GM21360 (cell line): Measurements from ENCODE around the gene COL18A1.
"Not testable (repeated sequence)": the region's sequence is repeated elsewhere in the genome, so short reads cannot be mapped to it uniquely, and the experiment has no call there.

Source experiments
- ATAC-seq: cut with Tn5 transposase; IDR thresholded peaks from one replicate; pipeline ENCODE4 v1.9.1; 2021; ENCODE audit warnings: mild to moderate bottlenecking, moderate library complexity; ENCODE audit not compliant: unreplicated experiment

COL18A1 gene

DNA sequence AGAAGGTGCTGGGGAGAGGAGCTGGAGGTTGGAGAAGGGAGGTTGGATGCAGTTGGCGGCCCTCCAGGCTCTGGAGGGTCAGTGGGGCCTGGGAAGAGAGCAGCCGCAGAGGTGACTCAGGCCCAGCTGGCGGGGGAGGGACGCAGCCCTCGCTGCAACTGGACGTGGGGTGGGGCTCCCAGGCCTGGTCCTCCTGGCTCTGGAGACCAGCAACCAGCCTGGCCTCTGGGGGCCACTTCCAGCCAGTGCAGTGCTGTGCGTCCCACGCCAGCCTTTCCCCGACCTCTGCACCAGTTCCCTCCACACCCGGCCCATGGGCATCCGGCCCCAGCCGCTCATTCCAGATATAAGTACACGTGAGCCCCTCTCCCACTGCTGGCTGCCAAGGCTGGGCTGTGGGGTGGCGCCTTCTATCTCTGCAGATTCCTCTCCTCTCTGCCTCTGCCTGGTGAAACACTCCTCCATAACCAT, 38.0 kb upstream of the COL18A1 start:
- no peak for ATAC-seq

DNA sequence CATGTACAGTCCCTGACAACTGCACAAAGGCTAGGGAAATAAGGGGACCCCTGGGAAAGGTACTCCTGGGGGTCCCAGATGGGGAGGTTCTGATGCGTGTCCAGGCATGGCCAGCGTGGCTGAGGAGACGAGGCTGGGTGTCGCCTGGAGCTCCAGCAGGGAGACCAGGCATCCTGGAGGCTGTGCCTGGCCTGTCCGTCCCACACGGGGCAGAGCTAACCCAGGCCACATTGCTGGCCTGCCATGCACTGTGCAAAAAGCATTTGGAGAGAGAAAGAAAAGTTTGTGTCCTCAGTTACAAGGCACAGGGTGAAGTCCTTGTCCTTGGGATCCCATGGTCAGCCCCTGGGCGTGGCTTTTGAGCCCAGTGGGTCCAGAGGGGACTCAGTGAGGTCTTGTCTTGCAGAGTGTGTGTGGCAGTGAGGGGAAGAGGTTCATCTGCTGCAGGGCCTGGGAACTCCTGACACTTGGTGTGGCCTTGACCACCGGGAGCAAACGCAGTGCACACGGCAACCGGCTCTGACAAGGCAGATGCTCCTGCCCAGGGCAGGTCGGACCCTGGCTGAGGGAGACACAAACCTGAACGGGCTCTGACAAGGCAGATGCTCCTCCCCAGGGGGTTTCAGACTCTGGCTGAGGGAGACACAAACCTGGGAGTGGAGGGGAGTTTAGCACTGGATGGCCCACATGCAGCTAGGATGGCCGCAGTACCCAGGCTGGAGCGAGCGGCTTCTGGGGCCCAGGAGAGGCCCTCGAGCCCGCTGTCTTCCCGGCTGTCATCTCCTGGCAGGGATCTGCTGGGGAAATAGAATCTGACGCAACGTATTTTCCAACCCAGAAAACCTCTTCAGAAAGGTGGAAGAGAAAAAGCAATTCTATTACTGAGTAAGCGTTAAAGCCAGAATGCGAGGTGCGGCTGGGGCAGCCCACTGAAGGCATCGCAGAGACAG, 37.3 kb upstream of the COL18A1 start:
- ATAC-seq, result no peak

DNA sequence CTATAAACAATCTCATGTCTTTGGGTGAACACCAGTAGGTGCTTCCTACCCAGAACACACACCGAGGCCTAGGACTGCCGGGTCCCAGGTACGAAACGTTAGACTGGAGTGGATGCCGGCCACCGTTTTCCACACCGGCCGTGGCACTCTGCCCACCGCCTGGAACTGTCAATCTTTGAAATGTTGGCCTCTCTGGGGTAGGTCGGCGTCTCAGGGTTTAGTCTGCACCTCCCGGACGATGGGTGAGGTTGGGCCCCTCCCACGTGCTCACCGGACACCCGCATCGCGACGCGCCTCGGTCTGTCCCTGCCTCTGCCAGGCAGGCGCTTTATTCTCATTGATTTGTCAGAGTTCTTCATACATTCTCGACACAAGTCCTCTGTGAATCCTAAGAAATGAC, 35.9 kb upstream of the COL18A1 start:
- ATAC-seq, result not testable (repeated sequence)

DNA sequence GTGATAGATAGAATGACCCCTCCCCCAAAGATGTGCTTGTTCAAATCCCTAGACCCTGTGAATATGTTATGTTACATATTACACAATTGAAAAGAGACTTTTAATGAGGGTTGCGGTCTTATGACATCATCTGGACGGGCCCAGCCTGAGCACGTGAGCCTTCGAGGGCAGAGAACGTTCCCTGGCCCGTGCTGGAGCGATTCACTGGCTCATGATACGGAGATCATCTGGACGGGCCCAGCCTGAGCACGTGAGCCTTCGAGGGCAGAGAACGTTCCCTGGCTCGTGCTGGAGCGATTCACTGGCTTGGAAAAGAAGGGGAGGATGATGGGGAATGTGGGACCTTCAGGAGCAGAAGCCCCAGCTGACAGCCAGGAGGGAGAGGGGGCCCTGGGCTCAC, 34.4 kb upstream of the COL18A1 start:
- no peak for ATAC-seq

DNA sequence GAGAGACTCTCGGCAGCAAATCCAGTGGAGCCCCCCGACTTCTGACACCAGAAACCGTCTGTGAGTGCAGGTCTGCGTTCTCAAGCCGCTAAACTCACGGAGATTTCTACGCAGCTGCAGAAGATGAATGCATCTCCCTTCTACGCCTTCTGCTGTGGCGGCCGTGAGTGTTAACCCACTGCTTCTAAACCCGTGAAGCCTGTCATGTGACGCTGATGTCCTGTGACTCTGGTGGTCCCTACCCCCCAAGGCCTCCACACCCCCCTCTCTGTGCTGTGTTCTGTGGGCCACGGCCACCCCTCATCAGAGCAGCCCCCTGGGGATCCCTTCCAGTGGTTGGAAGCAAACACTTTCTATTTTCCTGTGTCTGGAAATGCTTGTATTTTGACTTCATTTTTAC, 33.9 kb upstream of the COL18A1 start:
- no peak for ATAC-seq

DNA sequence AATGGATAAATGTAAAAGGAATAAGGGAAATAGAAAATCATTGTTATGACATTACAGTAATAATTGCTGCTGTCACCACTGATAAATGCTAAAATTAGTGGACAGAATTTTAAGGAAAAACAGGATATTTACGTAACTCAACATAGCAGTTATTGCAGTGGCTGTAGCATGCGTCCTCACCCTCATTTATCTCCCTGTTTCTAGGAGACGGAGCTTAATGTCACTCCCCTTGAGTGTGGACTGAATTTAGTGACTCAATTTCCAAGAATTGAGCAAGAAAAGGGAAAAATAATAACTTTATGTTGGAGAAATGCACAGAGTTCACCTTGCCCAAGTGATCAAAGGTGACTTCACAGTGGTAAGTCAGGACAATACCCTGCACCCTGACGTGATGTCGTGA, 33.3 kb upstream of the COL18A1 start:
- ATAC-seq, result no peak

DNA sequence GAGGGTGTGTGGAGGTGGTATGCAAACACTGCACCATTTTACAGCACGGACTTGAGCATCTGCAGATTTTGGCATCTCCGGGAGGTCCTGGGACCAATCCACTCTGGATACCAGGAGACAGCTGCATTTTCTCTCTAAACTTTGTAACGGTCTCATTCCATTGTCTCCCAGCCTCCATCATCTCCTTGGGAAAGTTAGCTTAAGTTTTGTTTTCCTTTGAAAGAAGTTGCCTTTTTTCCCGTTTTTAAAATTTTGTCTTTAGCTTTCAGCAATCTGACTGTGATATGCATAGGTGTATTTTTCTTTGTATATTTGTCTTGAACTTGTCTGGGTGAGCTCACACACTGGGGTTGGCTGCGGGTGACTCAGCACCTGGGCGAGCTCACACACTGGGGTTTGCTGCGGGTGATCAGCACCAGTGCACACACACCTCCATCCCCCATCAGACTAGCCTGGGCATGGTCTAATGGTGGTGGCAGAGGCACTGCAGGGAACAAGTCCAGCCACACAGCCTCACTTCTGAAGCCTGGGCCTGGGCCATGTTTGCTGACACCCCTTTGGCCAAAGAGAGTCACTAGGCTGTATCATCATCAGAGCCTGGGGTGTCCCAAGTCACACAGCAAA, 32.1 kb upstream of the COL18A1 start:
- ATAC-seq, result no peak

DNA sequence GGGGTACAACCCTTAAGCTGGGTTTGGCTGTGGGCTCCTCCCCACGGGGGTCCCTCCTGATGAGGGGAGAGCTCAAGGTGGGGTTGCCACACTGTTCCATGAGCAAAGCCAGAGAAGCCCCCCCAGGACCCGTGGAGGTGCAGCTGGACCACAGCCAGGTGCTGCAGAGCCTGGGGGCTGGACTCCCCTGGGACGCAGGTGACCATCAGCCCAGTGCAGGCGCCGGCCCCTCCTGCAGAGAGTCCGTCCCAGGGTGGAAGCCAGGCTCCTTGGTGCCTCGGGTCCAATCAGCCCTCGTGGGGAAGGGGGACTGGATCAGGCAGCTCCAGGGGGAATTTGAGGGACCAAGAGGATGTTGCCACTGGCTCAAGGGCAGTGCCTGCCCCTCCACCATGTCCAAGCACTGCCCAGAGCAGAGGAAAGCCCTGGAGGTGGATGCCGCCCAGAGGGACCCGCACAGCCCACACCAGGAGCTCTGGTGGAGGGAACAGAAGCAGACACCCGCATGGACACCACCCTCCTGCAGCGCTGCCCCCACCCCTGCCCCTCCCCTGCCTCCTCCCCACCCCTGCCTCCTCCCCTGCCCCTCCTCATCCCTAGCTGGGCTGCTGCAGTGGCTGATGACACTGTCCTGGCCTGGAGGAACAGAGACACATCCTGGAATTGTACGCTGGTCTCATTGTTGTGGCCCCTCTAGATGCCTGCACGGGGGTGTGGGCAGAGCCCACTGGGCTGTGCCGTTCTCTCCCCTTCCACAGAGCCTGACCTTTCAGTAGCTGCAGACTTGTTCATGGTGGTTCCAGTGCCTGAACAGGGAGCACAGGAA, 30.8 kb upstream of the COL18A1 start:
- ATAC-seq, result no peak

DNA sequence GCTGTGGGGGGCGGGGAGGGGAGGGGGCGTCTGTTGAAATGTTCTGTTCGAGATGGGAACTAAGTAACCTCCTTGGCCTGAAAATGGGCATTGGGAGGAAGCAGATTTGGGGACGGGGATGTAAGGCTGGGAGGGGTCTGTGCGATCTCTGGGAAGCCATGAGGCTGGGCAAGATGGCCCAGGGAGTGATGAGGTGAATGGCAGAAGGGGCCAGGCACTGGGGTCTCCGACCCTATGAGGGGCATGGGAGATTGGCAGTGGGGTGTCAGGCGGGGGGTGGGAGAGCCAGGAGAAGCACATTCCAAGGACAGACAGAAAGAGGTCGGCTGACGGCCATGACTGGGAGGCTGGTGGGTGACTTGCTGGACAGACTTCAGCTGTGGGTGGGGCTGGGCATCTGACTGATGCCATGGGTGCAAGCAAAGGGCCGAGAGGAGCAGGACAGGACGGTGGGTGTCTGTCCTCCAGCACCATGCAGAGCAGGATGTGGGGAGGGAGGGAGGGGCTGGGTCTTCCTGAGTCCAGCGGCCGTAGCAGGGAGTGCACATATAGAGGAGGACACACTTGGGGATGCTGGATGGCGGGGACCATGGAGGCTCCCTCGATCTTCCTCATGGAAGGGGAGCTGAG, 30.0 kb upstream of the COL18A1 start:
- no peak for ATAC-seq

DNA sequence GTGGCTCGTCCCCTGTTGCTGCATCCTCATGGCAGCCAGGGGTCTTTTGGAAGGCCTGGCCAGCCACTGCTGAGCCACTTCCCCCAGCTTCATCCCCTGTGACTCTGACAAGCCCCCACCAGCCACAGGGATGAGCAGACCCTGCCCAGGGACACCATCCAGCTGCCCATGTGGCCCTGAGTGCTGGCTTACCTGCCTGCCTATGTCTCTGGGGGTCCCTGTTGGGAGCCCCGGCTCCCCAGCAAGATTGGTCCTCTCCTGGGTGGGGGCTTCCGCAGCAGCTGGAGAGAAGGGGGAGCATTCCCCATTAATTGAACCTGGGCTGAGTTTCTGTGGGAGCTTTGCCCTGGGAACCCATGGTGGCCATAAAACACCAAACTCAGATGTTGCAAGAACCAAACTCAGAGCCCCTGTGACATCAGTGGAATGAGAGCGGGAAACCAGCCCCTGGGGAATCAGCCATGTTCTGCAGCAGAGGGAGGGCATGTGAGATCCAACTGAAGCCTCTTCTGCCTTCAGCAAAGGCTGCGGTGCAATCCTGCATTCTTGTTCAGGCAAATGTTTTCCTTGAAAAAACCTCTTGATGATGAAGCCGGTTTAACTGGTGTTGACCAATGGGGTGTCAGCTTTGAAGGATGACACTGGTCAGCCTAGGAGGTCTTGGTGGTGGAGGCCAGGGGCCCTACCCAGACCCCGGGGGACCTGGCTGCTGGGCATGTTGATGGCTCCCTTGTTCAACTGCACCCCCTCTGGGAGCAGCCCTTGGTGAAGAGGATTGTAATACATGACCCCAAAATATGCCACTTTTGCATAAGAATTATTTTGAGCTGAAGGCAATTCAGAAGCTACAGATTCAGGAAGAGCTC, 28.3 kb upstream of the COL18A1 start:
- ATAC-seq, result no peak

DNA sequence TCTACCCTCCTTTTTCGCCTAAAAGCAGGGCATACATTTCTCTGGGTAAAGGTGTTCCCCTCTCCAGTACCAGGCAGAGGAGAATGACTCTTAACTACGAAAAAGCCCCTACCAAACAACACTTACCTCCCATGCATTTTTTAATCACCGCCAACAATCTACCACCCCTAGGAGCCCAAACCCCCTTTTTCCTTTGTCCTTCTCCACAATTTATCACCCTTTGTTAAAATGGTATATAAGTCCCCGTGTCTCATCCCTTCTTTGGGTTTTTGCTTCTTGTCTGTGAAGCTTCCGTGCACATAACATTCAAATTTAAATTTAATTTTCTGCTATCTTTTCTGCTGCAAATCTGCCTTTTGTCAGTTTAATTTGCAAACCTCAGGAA, 27.6 kb upstream of the COL18A1 start:
- no peak for ATAC-seq

DNA sequence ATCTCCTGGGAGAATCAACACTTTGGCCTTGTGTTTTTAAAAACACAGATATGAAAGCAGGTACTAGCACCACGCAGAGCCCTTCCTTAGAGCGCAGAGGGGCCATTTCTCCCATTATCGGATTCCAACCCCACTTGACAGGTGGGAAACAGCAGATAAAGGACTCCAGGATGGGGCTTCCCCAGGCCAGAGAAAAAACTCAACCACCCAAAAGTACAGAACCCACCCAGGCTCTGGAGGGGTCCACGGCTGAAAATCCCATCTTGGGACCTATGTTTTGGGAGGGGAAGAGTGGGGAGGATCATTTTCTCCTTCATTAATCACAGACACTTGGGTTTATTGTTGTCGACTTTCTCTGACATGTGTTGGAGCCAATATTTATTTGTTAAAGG, 27.1 kb upstream of the COL18A1 start:
- no peak for ATAC-seq

DNA sequence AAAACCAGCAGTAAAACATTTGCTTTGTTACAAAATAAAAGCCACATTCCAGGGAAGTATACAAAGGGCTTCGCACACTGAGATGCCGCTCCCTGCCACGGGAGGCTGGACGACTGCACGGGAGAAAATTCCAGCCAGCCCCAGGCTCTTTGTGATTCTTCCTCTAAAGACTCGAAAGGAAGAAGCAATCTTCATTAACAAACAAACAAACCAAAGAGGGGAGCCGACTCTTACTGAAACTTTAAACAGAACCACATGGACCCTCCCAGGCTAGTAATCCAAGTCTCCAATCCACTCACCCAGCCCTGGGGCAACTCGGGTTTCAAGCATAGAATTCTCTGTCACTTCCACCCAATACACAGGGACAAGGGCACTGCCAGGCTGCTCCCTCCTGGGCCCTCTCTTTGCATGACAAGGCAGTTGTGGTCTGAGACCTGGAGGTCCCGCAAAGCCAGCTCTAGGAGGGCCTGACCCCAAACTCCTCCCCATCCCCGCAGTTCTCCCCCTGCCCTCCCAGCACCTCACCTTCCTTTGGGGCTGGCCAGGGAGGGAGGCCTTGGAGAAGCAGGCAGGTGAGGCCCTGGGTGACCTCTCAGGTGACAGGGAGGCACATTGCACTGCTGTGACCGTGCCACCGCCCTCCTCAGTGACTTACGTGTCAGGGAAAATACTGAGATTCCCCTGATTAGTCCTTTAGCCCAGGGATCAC, 26.6 kb upstream of the COL18A1 start:
- ATAC-seq, result no peak

DNA sequence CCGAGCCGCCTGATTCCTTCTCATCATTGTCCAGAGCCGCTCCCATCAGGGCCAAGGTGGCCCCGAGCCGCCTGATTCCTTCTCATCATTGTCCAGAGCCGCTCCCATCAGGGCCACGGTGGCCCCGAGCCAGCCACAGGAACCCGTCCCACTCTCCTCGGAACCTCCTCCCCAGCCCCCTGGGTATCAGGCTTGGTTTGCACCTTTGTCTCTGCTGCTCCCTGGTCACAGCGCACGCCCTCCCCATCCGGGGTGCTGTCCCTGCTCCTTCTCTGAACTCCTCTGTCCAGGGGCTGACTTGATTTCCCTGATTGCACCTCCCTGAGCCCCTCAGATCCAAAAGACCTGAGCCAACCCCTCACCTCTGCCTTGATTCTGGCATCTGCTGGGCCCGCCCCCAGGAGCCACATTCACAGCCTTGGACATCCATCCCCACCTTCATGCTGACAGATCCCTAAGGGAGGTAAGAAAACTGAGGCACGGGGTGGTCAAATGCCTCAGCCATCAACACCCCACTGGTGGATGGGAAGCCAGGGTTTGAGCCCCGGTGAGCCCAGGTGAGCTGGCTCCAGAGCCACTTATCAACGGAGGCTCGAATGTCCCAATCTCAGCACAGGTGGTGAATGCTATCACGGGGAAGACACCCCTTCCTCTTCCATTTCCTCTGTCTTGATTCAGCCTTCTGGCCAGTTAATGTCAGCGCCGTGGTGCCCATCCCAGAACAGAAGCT, 25.6 kb upstream of the COL18A1 start:
- no peak for ATAC-seq

DNA sequence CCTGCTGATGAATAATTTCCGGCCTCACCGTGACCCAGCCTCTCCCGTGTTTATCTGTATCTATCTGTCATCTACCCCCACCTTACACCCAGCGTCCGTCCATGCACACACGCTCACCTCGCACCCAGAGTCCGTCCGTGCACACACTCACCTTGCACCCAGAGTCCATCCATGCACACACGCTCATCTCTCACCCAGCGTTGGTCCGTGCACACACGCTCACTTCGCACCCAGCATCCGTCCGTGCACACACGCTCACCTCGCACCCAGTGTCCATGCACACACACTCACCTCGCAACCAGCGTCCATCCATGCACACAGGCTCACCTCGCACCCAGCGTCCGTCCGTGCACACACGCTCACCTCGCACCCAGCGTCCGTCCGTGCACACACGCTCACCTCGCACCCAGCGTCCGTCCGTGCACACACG, 25.0 kb upstream of the COL18A1 start:
- ATAC-seq, result no peak

DNA sequence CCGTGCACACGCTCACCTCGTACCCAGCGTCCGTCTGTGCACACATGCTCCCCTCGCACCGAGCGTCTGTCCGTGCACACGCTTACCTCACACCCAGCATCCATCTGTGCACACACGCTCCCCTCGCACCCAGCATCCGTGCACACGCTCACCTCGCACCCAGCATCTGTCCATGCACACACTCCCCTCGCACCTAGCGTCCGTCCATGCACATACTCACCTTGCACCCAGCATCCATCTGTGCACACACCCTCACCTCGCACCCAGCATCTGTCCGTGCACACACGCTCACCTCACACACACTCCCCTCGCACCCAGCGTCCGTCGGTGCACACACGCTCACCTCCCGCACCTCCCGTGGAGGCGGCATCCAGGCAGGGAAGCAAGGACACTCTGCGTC, 24.4 kb upstream of the COL18A1 start:
- ATAC-seq, result no peak

DNA sequence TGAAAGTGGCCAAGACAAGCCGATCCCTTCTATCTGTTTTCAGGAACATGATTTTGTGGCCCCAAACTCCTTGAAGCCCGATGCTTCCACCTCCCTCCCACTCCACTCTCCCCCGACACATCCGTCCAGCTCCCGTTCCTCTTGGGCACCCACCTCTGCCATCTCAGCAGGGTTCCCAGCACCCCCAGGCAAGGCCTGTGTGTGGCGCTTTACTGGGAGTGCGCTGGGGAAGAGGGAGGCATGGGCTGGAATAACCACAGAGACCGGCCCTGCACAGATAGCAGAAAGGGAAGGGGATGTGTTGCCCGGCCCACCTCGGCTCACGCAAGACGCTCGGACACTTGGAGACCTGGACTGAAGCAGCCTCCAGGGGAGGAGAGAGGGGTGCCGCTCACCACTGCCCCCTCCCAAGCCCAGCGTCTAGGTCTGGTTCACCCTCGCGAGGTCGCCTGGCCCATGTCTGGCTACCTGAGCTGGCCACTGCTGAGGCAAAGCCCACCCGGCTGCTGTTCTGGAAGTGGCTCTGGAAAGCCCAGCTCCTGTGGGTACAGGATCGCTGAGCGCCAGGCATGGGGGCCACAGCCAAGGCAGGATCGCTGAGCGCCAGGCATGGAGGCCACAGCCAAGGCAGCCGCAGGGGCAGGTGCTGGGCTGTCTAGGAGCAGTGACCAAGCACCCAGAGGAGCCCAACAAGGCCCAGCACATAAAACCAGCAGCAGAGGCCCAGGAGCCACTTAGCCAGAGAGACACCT, 23.8 kb upstream of the COL18A1 start:
- ATAC-seq, result no peak
